Diencephalon (tissue), 1 donor: ENCODE measurements around the gene SFXN2. TPM values are rescaled to one million over a fixed set of nuclear protein-coding genes. Genes with fewer than 3 reads are reported as not detected.

Experiments
- total RNA-seq: library from RNA; depleted of rRNA; stranded (reverse); fragments of >200 nt; gene quantifications from one replicate; pipeline ENCODE4 v1.2.3, GENCODE V29; 2014

SFXN2 gene
- 7.6 TPM for total RNA-seq

GRCh38 chr10:102714621-102715455 is at the start of gene SFXN2:
Gene SFXN2, plus strand, starts transcription at chr10:102714636. Its CDS starts 12,001 bp downstream, at chr10:102726637.

GRCh38 chr10:102713814-102714620 is 419 bp upstream of the SFXN2 start, which contains the start of gene ARL3:
Gene ARL3, minus strand, starts transcription at chr10:102714397. Its CDS starts 122 bp downstream, at chr10:102714275.

GRCh38 chr10:102743588-102744373 is 29.3 kb downstream of the SFXN2 start, which contains the start of gene WBP1L:
Gene WBP1L, plus strand, starts transcription at chr10:102743948. Its CDS starts 106 bp downstream, at chr10:102744054.

Other genes starting within 250 kb of the SFXN2 start
- 183 TPM for gene ACTR1A, start 211.9 kb upstream of the SFXN2 start, total RNA-seq
- gene SUFU, start 210.7 kb upstream of the SFXN2 start, total RNA-seq: 4.8 TPM
- 50.1 TPM for gene TRIM8, start 70.2 kb upstream of the SFXN2 start, total RNA-seq
- 38.8 TPM for gene ARL3, start 239 bp upstream of the SFXN2 start, total RNA-seq
- gene WBP1L, start 29.3 kb downstream of the SFXN2 start, total RNA-seq: 36.7 TPM
- not detected for gene CYP17A1, start 122.8 kb downstream of the SFXN2 start, total RNA-seq
- gene BORCS7, start 139.6 kb downstream of the SFXN2 start, total RNA-seq: 40.6 TPM
- 11.1 TPM for gene AS3MT, start 154.8 kb downstream of the SFXN2 start, total RNA-seq
- gene CNNM2, start 203.7 kb downstream of the SFXN2 start, total RNA-seq: 10.4 TPM